ENCODE measurements around the gene DNM1. TPM values are rescaled to one million over a fixed set of nuclear protein-coding genes. Genes with fewer than 3 reads are reported as not detected.
"Not testable (repeated sequence)": the region's sequence is repeated elsewhere in the genome, so short reads cannot be mapped to it uniquely, and the experiment has no call there.

DNM1 gene
- total and polyA plus RNA-seq, 2 experiments from 2014 or later = 24.3 to 42.3 TPM

DNA sequence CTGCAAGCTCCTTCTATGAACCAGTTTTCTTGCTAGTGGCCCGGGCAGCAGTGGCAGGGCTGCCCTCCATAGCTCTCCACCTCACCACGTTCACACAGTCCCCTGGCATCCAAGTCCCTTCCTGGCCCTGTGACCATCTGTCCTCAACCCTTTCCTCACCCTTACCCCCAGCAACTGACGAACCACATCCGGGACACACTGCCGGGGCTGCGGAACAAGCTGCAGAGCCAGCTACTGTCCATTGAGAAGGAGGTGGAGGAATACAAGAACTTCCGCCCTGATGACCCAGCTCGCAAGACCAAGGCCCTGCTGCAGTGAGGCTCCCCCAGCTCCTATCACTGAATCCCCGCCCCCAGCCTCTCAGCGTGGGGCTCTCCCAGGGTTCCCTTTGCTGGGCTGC is 18.8 kb downstream of the DNM1 start:
- no peak overlapping the region for H3K27ac ChIP-seq
- H3K4me1 ChIP-seq (ENCODE audit: low read depth) = no peaks in the 10 kb centered on the region
- no peak overlapping the region for H3K4me3 ChIP-seq
- no peaks in the 10 kb centered on the region for H3K36me3 ChIP-seq
- TF ChIP-seq, protein P1, sequence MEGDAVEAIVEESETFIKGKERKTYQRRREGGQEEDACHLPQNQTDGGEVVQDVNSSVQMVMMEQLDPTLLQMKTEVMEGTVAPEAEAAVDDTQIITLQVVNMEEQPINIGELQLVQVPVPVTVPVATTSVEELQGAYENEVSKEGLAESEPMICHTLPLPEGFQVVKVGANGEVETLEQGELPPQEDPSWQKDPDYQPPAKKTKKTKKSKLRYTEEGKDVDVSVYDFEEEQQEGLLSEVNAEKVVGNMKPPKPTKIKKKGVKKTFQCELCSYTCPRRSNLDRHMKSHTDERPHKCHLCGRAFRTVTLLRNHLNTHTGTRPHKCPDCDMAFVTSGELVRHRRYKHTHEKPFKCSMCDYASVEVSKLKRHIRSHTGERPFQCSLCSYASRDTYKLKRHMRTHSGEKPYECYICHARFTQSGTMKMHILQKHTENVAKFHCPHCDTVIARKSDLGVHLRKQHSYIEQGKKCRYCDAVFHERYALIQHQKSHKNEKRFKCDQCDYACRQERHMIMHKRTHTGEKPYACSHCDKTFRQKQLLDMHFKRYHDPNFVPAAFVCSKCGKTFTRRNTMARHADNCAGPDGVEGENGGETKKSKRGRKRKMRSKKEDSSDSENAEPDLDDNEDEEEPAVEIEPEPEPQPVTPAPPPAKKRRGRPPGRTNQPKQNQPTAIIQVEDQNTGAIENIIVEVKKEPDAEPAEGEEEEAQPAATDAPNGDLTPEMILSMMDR (IDR thresholded peaks at IDR 0.05; ENCODE audit: low read depth, low read length) = no peak
- no peak for DNase-seq (ENCODE audit: low read depth in 1 of 2, low spot score in 1 of 2)
- no peaks in the 10 kb centered on the region for H3K27me3 ChIP-seq
- H3K9me3 ChIP-seq (ENCODE audit: low read depth) = no peaks in the 10 kb centered on the region

DNA sequence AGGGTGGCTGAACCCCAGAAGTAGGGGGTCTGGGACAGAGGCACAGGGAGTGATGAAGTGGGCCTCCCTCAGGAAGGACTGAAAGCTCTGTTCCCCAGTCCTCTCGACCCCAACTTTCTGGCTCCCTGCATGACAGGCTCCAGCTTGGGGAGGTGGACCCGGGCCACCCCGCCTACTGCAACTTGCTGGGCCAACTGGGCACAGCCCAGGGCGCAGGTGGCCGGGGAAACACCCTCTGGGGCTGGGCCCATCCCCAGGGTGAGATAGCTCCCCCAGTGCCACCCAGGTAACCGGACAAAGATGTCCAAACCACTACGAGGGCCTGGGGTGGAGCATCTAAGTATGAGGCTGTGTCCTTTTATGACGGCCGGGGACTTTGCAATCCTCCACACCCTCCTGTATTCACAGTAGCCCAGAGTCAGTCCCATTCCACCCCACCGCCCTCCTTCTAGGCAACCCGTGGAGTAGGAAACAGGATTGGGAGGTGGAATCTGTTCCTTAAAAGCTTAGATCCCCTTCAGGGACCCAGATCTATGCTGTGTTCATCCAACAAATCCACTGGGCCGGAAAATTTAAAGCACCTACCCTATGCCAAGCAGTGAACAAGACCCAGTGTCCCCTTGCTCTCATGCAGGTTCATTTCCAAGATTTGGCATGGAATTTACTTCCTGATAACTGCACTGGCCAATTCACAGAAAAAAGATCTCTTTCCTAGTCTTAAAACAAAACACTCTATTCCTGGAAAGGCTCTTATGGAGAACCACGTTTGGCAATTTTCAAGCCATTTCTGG is 19.9 kb downstream of the DNM1 start:
- no peaks in the 10 kb centered on the region for H3K27me3 ChIP-seq

DNA sequence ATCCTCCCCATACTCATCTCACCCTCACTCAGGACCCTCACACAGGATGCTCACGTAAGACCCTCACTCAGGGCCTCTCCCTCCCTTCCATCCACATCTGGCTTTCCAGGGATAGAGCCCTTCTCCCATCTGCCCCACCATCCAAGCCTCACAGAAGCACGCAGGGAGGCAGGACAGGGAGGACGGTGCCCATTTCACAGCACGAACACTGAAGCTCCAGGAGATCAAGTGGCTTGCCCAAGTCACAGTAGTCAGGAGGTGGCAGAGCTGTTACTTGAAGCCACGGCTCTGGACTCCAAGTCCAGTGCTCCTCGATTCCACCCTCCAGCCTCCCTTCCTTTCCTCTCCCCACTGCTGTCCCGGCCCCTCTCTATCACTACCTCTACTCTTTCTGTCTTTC is 21.7 kb downstream of the DNM1 start:
- no peak overlapping the region for H3K27ac ChIP-seq
- H3K4me1 ChIP-seq (ENCODE audit: low read depth) = no peaks in the 10 kb centered on the region
- no peak overlapping the region for H3K4me3 ChIP-seq
- TF ChIP-seq, protein P1 (IDR thresholded peaks at IDR 0.05; ENCODE audit: low read depth, low read length) = no peak
- H3K9me3 ChIP-seq (ENCODE audit: low read depth) = no peaks in the 10 kb centered on the region
- no peak for DNase-seq (ENCODE audit: low read depth in 1 of 2, low spot score in 1 of 2)
- H3K36me3 ChIP-seq = no peaks in the 10 kb centered on the region
- H3K27me3 ChIP-seq = no peaks in the 10 kb centered on the region

More for the DNA sequence above, 19.9 kb downstream of the DNM1 start:
- no peaks in the 10 kb centered on the region for H3K9me3 ChIP-seq (ENCODE audit: low read depth)
- no peaks in the 10 kb centered on the region for H3K4me1 ChIP-seq (ENCODE audit: low read depth)
- H3K27ac ChIP-seq = no peak overlapping the region
- TF ChIP-seq, protein P1 (IDR thresholded peaks at IDR 0.05; ENCODE audit: low read depth, low read length) = no peak
- H3K36me3 ChIP-seq = no peaks in the 10 kb centered on the region
- no peak overlapping the region for H3K4me3 ChIP-seq
- no peak for DNase-seq (ENCODE audit: low read depth in 1 of 2, low spot score in 1 of 2)

DNA sequence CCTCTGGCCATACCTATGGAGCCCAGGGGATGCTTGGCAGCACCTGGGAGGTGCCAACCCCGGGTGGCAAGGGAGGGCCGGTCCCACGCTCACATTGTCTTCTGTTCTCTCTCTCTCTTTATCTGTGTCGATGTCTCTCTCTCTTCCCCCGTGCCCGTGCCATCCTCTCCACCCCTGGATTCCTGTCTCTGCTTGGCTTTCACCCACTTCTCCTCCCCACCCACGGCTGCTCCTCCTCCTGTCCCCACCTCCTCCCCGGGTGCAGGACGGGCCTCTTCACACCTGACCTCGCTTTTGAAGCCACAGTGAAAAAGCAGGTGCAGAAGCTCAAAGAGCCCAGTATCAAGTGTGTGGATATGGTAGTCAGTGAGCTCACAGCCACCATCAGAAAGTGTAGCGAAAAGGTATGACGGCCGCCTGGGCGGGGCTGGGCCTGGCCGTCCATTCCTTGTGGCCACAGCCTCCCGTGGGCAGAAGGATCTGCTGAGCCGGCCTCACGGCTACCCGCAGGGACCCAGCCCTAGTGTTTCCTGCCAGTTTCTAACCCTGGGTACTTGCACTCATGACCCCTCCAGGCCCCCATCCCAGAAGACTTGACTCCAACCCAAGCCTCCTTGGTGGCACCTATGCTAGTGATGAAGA is 22.7 kb downstream of the DNM1 start:
- Histone ChIP-seq H3K36me3 (no peaks in the 10 kb centered on the region), H3K27ac (no peak overlapping the region), H3K4me3 (no peak overlapping the region), H3K27me3 (no peaks in the 10 kb centered on the region), H3K4me1 (ENCODE audit: low read depth) (no peaks in the 10 kb centered on the region), H3K9me3 (ENCODE audit: low read depth) (no peaks in the 10 kb centered on the region)
- DNase-seq (ENCODE audit: low read depth in 1 of 2, low spot score in 1 of 2) = no peak
- TF ChIP-seq, protein P1 (IDR thresholded peaks at IDR 0.05; ENCODE audit: low read depth, low read length) = no peak

DNA sequence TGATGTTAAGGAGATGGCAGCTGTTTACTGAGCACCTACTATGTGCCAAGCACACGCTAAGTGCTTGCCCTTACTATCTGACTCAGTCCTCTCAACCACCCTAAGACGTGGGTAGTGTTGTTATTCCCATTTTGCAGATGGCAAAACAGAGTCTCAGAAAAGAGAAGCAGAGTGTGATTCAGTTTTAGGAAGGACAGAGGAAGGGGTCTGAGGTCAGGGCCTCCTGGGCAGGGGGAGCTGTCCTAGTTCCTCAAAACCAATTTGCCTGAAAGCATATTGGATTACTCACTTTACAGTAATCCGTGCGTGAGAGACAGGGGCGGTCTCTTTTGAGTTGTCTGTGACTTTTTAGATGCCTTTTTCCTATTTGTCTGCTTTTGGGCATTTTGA is 23.2 kb downstream of the DNM1 start:
- DNase-seq (ENCODE audit: low read depth in 1 of 2, low spot score in 1 of 2) = no peak
- no peaks in the 10 kb centered on the region for H3K27me3 ChIP-seq
- no peaks in the 10 kb centered on the region for H3K36me3 ChIP-seq
- no peaks in the 10 kb centered on the region for H3K9me3 ChIP-seq (ENCODE audit: low read depth)
- H3K4me1 ChIP-seq (ENCODE audit: low read depth) = no peaks in the 10 kb centered on the region
- H3K4me3 ChIP-seq = no peak overlapping the region
- H3K27ac ChIP-seq = no peak overlapping the region
- TF ChIP-seq, protein P1 (IDR thresholded peaks at IDR 0.05; ENCODE audit: low read depth, low read length) = no peak

DNA sequence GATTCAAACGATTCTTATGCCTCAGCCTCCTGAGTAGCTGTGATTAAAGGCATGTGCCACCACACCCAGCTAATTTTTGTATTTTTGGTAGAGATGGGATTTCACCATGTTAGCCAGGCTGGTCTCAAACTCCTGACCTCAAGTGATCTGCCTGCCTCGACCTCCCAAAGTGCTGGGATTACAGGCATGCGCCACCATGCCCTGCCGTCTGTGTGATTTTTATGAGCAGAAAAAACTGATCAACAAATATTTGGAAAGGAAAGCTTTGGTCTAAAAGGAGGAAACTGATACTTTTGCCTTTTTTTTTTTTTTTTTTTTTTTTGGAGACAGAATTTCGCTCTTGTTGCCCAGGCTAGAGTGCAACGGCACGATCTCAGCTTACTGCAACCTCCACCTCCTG is 27.7 kb downstream of the DNM1 start:
- H3K9me3 ChIP-seq (ENCODE audit: low read depth); DNase-seq (ENCODE audit: low read depth in 1 of 2, low spot score in 1 of 2): not testable (repeated sequence)

More for the DNA sequence above, 27.7 kb downstream of the DNM1 start:
- not testable (repeated sequence) for H3K27ac ChIP-seq; H3K36me3 ChIP-seq; H3K4me3 ChIP-seq; H3K27me3 ChIP-seq; H3K4me1 ChIP-seq (ENCODE audit: low read depth)
